K562 (cell line): ENCODE results near the gene LRRC25. TPM values are rescaled to one million over a fixed set of nuclear protein-coding genes. Genes with fewer than 3 reads are reported as not detected.

Experiments used
- CEBPB ChIP-seq: fragments of 450-650 bp; IDR thresholded peaks from 2 replicates; pipeline ENCODE4 v1.6.1; 2016; ENCODE audit warnings: missing genetic modification characterization, missing compliant biosample characterization
- E4F1 ChIP-seq: fragments of 250-450 bp; sonication (Bioruptor Pico); IDR thresholded peaks from 2 replicates; pipeline ENCODE4 v1.5.0; 2021; ENCODE audit warnings: mild to moderate bottlenecking, borderline replicate concordance
- MXI1 ChIP-seq: IDR thresholded peaks from 2 replicates; pipeline ENCODE4 v1.6.1; 2011; ENCODE audit warnings: low read depth, mild to moderate bottlenecking, improper control_type of control experiment, low read length
- MYNN ChIP-seq, 2 experiments: sonication (generic); formaldehyde crosslinking in 1 of 2; IDR thresholded peaks; 2 replicates each; pipeline versions ENCODE4 v1.5.0 to v1.6.1; 2016 to 2020; ENCODE audit warnings: antibody characterized with exemption in 1 of 2, missing genetic modification reagents in 1 of 2
- NFXL1 ChIP-seq: fragments of 450-650 bp; formaldehyde crosslinking; IDR thresholded peaks from 2 replicates; pipeline ENCODE4 v1.4.0; 2021; ENCODE audit warnings: mild to moderate bottlenecking
- POLR2H ChIP-seq: IDR thresholded peaks from 2 replicates; pipeline ENCODE4 v1.6.1; 2016; ENCODE audit warnings: missing genetic modification characterization, low read depth, mild to moderate bottlenecking, control low read depth, missing compliant biosample characterization, moderate library complexity
- PTTG1 ChIP-seq: fragments of 450-650 bp; IDR thresholded peaks from 2 replicates; pipeline ENCODE4 v1.6.1; 2016; ENCODE audit warnings: low read depth, mild to moderate bottlenecking, missing genetic modification characterization, missing compliant biosample characterization
- SNRNP70 ChIP-seq: fragments of 200-400 bp; formaldehyde crosslinking; optimal IDR thresholded peaks from 2 replicates; pipeline ENCODE3; 2017; ENCODE audit warnings: low read depth, low read length
- STAT5A ChIP-seq: IDR thresholded peaks from 2 replicates; pipeline ENCODE4 v1.6.1; 2012; ENCODE audit warnings: low read length, inconsistent platforms, borderline replicate concordance
- ZBTB11 ChIP-seq, 3 experiments: fragments of 200-800 bp in 1 of 3; fragments of 250-450 bp in 1 of 3; fragments of 450-650 bp in 1 of 3; sonication (Bioruptor Pico) in 1 of 3; sonication (Bioruptor generic) in 1 of 3; formaldehyde crosslinking in 1 of 3; IDR thresholded peaks; 2 replicates each; pipeline versions ENCODE4 v1.6.1 to v1.8.0; 2016 to 2022; ENCODE audit warnings: mild to moderate bottlenecking in 2 of 3, missing genetic modification characterization in 2 of 3, missing compliant biosample characterization in 1 of 3, moderate library complexity in 1 of 3
- ZBTB40 ChIP-seq, 2 experiments: fragments of 450-650 bp in 1 of 2; sonication (generic) in 1 of 2; formaldehyde crosslinking in 1 of 2; IDR thresholded peaks; 2 replicates each; pipeline versions ENCODE4 v1.7.1 to v1.9.0; 2016 to 2022; ENCODE audit warnings: inconsistent platforms in 1 of 2, mild to moderate bottlenecking in 1 of 2, missing genetic modification reagents in 1 of 2
- polyA plus RNA-seq, 8 experiments: library from polyadenylated mRNA; depleted of rRNA in 4 of 8; stranded (reverse) in 5 of 8; unstranded in 3 of 8; fragments of >200 nt; fragmentation: Nextera tagmentation in 2 of 8; fragmentation: Illumina TruSeq in 1 of 8; extraction: Ambion mirVana in 2 of 8; extraction: Trizol in 1 of 8; gene quantifications; 2 replicates each; pipeline versions ENCODE4 v1.2.1 to v1.2.3, GENCODE V29; 2011 to 2014; ENCODE audit warnings: inconsistent platforms in 1 of 8, missing spikeins in 1 of 8
- total RNA-seq, 7 experiments: library from RNA; depleted of rRNA in 6 of 7; stranded (reverse); fragments of >200 nt in 6 of 7; fragmentation: Illumina TruSeq in 2 of 7; extraction: Trizol in 2 of 7; gene quantifications; 2 replicates each; pipeline versions ENCODE4 v1.2.1 to v1.2.3, GENCODE V29; 2011 to 2021; ENCODE audit warnings: low replicate concordance in 1 of 7

LRRC25 gene
- total and polyA plus RNA-seq, 9 of the 15 experiments (the other 6 are each of a cell fraction or from before 2014, with no cell fraction given), result 0.07 to 0.36 (median 0.10) TPM; not detected in 3

GRCh38 chr19:18401580-18402112 is 4.2 kb upstream of the LRRC25 start (continued):
- TF ChIP-seq ZBTB11 (CRISPR knock-in tag; IDR thresholded peaks at IDR 0.05) (no peak), CEBPB (tag) (no peak), POLR2H (no peak), STAT5A (no peak), MXI1 (no peak), MYNN (IDR thresholded peaks at IDR 0.05) (no peak), MYNN (CRISPR knock-in tag; IDR thresholded peaks at IDR 0.05) (no peak), NFXL1 (no peak), ZBTB40 (IDR thresholded peaks at IDR 0.05) (0 out of 2 replicates have a peak, but pooled peaks have one; percentile 39), ZBTB40 (CRISPR knock-in tag; IDR thresholded peaks at IDR 0.05) (no peak), SNRNP70 (no peak), E4F1 (CRISPR knock-in tag) (no peak), PTTG1 (tag) (no peak)
